ENCODE measurements around the gene FBXW7. TPM values are rescaled to one million over a fixed set of nuclear protein-coding genes. Genes with fewer than 3 reads are reported as not detected.

The FBXW7 gene
- total RNA-seq (10 to 100 TPM; 11.8 to 30.1 (median 20.5) TPM), polyA plus RNA-seq (10 to 100 TPM; 10.1 to 18.1 TPM)

- Histone ChIP-seq H3K4me1 (peaks cover 9 to 36% (median 19%) of the 10 kb centered on the region in 3 donors), H3K4me3 (peak within 1 kb of the TSS; percentile 87 to 100 (median 99)), H3K27me3 (no peaks in the 10 kb centered on the region), H3K9me3 (no peaks in the 10 kb centered on the region), H3K27ac (peak within 1 kb of the TSS; percentile 89 to 96 (median 91)), H3K36me3 (no peaks in the 10 kb centered on the region)
- DNase-seq (peak; percentile 99 to 100 (median 99)), FAIRE-seq (no peak), ATAC-seq (peak; percentile 92 to 98 (median 96))
- 1% methylated on average over 21 to 63 of the region's 63 CpGs for WGBS, 2 donors
- intact Hi-C loops (cut with DNase I) = no loop called here
- TF ChIP-seq CTCF (IDR thresholded peaks at IDR 0.05) = no peak
Measured at GRCh38 chr4:152535903-152536544, at the start of gene FBXW7. Gene FBXW7 (minus strand): TSS chr4:152536092. CDS start chr4:152411803, 124,289 bp downstream.

GRCh38 chr4:152585023-152585441, 49.1 kb upstream of the FBXW7 start:
- ATAC-seq (peak in 1 of 4 donors; percentile 58), DNase-seq (no peak), FAIRE-seq (no peak)
- H3K4me3 ChIP-seq = no peak overlapping the region
- H3K27ac ChIP-seq = no peak overlapping the region
- H3K9me3 ChIP-seq = no peaks in the 10 kb centered on the region
- intact Hi-C loops (cut with DNase I) = no loop called here
- WGBS, 2 donors = 67 to 78% methylated on average over 7 of the region's 7 CpGs
- H3K27me3 ChIP-seq = peaks cover 0 to 6% (median 0%) of the 10 kb centered on the region in 4 donors
- no peaks in the 10 kb centered on the region for H3K36me3 ChIP-seq
- no peak for TF ChIP-seq CTCF (IDR thresholded peaks at IDR 0.05)
- H3K4me1 ChIP-seq = no peaks in the 10 kb centered on the region

GRCh38 chr4:152581536-152582160, 45.8 kb upstream of the FBXW7 start:
- Histone ChIP-seq H3K4me3 (no peak overlapping the region), H3K4me1 (no peaks in the 10 kb centered on the region), H3K27ac (no peak overlapping the region), H3K9me3 (no peaks in the 10 kb centered on the region), H3K27me3 (no peaks in the 10 kb centered on the region), H3K36me3 (no peaks in the 10 kb centered on the region)
- 52 to 65% methylated on average over 3 of the region's 3 CpGs for WGBS, 2 donors
- FAIRE-seq = no peak
- TF ChIP-seq CTCF (IDR thresholded peaks at IDR 0.05) = no peak
- ATAC-seq = no peak
- DNase-seq = no peak
- intact Hi-C loops (cut with DNase I) = no loop called here

GRCh38 chr4:152579916-152580315, 44.0 kb upstream of the FBXW7 start:
- no peaks in the 10 kb centered on the region for H3K9me3 ChIP-seq
- no peaks in the 10 kb centered on the region for H3K4me1 ChIP-seq
- no peak for DNase-seq
- intact Hi-C loops (cut with DNase I) = no loop called here
- H3K4me3 ChIP-seq = no peak overlapping the region
- WGBS, 2 donors = 86 to 89% methylated on average over 6 of the region's 6 CpGs
- no peaks in the 10 kb centered on the region for H3K36me3 ChIP-seq
- H3K27ac ChIP-seq = no peak overlapping the region
- no peak for ATAC-seq
- TF ChIP-seq CTCF (IDR thresholded peaks at IDR 0.05) = no peak
- FAIRE-seq = no peak
- no peaks in the 10 kb centered on the region for H3K27me3 ChIP-seq

All from pancreas (tissue), 10 donors.